Rectal smooth muscle tissue (tissue), 1 donor: Measurements from ENCODE around the gene POTEI.
"Not testable (repeated sequence)": the region's sequence is repeated elsewhere in the genome, so short reads cannot be mapped to it uniquely, and the experiment has no call there.

Source experiments
- H3K27ac ChIP-seq: one replicate; pipeline ENCODE4 v1.7.0; 2013; ENCODE audit warnings: low read depth, low read length, inconsistent platforms
- H3K27me3 ChIP-seq: one replicate; pipeline ENCODE4 v1.7.0; 2013; ENCODE audit warnings: low read length; ENCODE audit not compliant: control insufficient read depth, insufficient read depth
- H3K36me3 ChIP-seq: one replicate; pipeline ENCODE4 v1.7.0; 2013; ENCODE audit warnings: low read length; ENCODE audit not compliant: control insufficient read depth, insufficient read depth
- H3K4me1 ChIP-seq: one replicate; pipeline ENCODE4 v1.7.0; 2013; ENCODE audit warnings: low read length; ENCODE audit not compliant: control insufficient read depth, insufficient read depth
- H3K4me3 ChIP-seq: one replicate; pipeline ENCODE4 v1.7.0; 2013; ENCODE audit warnings: low read length
- H3K9ac ChIP-seq: one replicate; pipeline ENCODE4 v1.7.0; 2013; ENCODE audit warnings: low read length

Gene POTEI

GRCh38 chr2:130509228-130509627, at the start of gene POTEI:
POTEI (minus strand) TSS chr2:130509328; CDS start chr2:130509235, 93 bp downstream.
- not testable (repeated sequence) for H3K4me1 ChIP-seq, H3K9ac ChIP-seq, H3K4me3 ChIP-seq, H3K27ac ChIP-seq, H3K27me3 ChIP-seq, H3K36me3 ChIP-seq

GRCh38 chr2:130556441-130556840, 47.3 kb upstream of the POTEI start:
- H3K4me3 ChIP-seq, H3K9ac ChIP-seq, H3K36me3 ChIP-seq, H3K27me3 ChIP-seq, H3K27ac ChIP-seq, H3K4me1 ChIP-seq: not testable (repeated sequence)

DNA sequence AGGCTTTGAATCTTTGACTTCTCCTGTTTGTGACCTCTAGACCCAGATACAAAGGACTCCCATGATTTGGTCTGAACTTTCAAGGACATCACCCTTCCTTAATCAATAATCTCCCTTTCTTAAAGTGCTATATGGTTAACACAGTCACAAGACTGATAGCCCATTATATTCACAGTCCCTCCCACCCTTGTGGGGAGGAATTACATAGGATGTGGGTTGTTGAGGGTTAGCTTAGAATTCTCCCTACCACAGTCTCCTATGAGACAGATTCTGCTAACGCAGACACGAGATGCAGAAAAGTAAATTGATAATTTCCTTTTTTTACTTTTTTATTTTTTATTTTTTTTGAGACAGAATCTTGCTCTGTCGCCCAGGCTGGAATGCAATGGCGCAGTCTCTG, 45.0 kb upstream of the POTEI start:
- not testable (repeated sequence) for H3K27me3 ChIP-seq, H3K27ac ChIP-seq, H3K36me3 ChIP-seq, H3K4me1 ChIP-seq, H3K4me3 ChIP-seq, H3K9ac ChIP-seq

DNA sequence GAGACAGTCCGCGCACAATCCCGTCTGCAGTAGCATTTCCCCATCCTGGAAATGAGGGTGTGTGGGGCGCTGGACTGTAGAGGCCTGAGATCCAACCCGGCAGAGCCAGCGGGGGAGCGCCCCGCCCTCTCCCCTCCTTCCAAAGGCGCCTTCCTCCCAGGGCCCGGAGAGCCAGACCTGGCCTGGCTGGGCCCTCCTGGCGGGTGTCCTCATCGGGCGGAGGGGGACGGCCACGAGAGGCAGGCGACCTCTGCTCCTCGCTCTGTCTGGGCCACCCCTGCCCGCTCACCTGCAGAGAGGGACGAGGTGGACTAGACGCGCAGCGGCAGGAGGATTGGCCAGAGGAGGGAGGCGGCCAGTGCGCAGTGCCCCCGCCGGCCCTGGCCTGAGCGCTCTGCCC, 40.3 kb upstream of the POTEI start:
- H3K27ac ChIP-seq, H3K9ac ChIP-seq, H3K36me3 ChIP-seq, H3K27me3 ChIP-seq, H3K4me3 ChIP-seq, H3K4me1 ChIP-seq: not testable (repeated sequence)

- not testable (repeated sequence) for H3K27me3 ChIP-seq, H3K27ac ChIP-seq, H3K36me3 ChIP-seq, H3K9ac ChIP-seq, H3K4me1 ChIP-seq, H3K4me3 ChIP-seq
These were observed 39.3 kb upstream of the POTEI start for GRCh38 chr2:130548418-130548817.

DNA sequence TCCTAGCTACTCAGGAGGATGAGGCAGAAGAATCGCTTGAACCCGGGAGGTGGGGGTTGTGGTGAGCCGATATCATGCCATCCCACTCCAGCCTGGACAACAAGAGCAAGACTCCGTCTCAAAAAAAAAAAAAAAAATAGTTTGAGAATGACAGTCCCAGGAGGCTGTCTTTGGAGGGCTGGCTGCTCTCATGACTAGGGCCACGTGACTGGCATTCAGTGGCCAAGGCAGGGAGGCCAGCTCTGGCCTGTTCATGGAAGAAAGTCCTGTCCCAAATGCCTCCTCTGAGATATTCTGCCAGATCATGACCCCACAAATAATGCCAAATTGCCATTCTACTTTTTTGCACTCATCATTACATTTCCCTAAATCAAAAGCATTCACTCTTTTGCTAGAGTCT, 35.9 kb upstream of the POTEI start:
- H3K27me3 ChIP-seq, H3K4me1 ChIP-seq, H3K4me3 ChIP-seq, H3K27ac ChIP-seq, H3K9ac ChIP-seq, H3K36me3 ChIP-seq: not testable (repeated sequence)

- H3K4me1 ChIP-seq, H3K4me3 ChIP-seq, H3K27ac ChIP-seq, H3K9ac ChIP-seq, H3K36me3 ChIP-seq, H3K27me3 ChIP-seq: not testable (repeated sequence)
These were observed 34.8 kb upstream of the POTEI start for GRCh38 chr2:130543785-130544528.

DNA sequence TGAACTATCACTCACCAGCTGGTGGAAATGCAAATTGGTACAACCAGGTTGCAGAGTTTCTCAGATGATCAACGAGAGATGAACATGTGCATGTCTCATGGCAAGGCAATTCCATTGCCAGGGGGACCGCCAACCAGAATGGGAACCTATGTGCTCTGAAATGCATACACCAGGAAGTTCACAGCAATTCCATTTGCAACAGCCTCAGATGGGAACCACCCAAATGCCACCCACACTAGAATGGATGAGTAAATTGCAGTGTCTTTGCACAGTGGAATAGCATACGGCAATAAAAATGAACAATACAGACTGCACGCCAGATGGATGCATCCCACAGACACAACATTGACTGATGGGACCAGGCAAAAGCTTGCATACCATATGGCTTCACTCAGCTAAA, 33.7 kb upstream of the POTEI start:
- H3K27me3 ChIP-seq, H3K4me3 ChIP-seq, H3K36me3 ChIP-seq, H3K4me1 ChIP-seq, H3K9ac ChIP-seq, H3K27ac ChIP-seq: not testable (repeated sequence)

GRCh38 chr2:130538271-130538670, 29.1 kb upstream of the POTEI start:
- H3K4me1 ChIP-seq, H3K27me3 ChIP-seq, H3K4me3 ChIP-seq, H3K9ac ChIP-seq, H3K27ac ChIP-seq, H3K36me3 ChIP-seq: not testable (repeated sequence)

DNA sequence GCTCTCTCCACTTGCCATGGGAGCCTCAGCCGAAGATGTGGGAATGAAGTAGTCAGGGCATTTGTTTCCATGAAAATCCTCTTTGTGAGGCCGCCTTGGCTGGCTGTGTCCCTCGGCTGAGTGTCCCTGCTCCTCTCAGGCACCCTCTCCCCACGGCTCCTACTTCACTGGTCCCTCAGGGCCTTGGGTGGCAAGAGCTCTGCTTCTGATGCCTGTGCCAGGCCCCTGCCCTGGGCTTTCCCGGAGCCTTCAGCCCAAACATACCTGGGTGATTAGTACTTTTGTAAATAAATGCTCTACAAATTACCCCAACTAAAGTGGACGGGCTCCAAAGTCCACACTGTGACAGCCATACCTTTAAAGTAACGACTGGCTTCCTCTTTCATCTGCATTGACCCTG, 27.5 kb upstream of the POTEI start:
- not testable (repeated sequence) for H3K9ac ChIP-seq, H3K27ac ChIP-seq, H3K27me3 ChIP-seq, H3K36me3 ChIP-seq, H3K4me1 ChIP-seq, H3K4me3 ChIP-seq

- not testable (repeated sequence) for H3K9ac ChIP-seq, H3K4me1 ChIP-seq, H3K36me3 ChIP-seq, H3K27me3 ChIP-seq, H3K4me3 ChIP-seq, H3K27ac ChIP-seq
These were observed 22.5 kb upstream of the POTEI start for GRCh38 chr2:130531672-130532071.

GRCh38 chr2:130531225-130531624, 22.1 kb upstream of the POTEI start:
- not testable (repeated sequence) for H3K27ac ChIP-seq, H3K27me3 ChIP-seq, H3K9ac ChIP-seq, H3K4me3 ChIP-seq, H3K36me3 ChIP-seq, H3K4me1 ChIP-seq

GRCh38 chr2:130530212-130530611, 21.1 kb upstream of the POTEI start:
- H3K4me3 ChIP-seq, H3K27me3 ChIP-seq, H3K9ac ChIP-seq, H3K36me3 ChIP-seq, H3K4me1 ChIP-seq, H3K27ac ChIP-seq: not testable (repeated sequence)
